PC-3 (cell line): ENCODE results near the gene CSTPP1.
"Not testable (repeated sequence)": the region's sequence is repeated elsewhere in the genome, so short reads cannot be mapped to it uniquely, and the experiment has no call there.

ENCODE experiments used
- CTCF ChIP-seq: fragments of 300-600 bp; sonication (generic); conservative IDR thresholded peaks from 2 replicates; pipeline ENCODE4 v1.5.1; 2017; ENCODE audit warnings: antibody characterized with exemption, low read depth, mild to moderate bottlenecking, low read length
- EZH2 ChIP-seq: fragments of 300-600 bp; sonication (generic); IDR thresholded peaks from one replicate; pipeline ENCODE4 v1.6.1; 2017; ENCODE audit warnings: antibody characterized with exemption, mild to moderate bottlenecking, low read length; ENCODE audit not compliant: unreplicated experiment
- EZH2phosphoT487 ChIP-seq: fragments of 300-600 bp; sonication (generic); IDR thresholded peaks from 2 replicates; pipeline ENCODE4 v1.6.1; 2018; ENCODE audit warnings: mild to moderate bottlenecking, antibody characterized with exemption, low read length, borderline replicate concordance

GRCh38 chr11:46997796-46998195 is 61.2 kb downstream of the CSTPP1 start:
- not testable (repeated sequence) for TF ChIP-seq EZH2, CTCF, EZH2phosphoT487
